BLaER1 treated with 17β-estradiol and CSF1 and Interleukin-3, amounts not matched to agents 10 nM and 100 nM (cell line): ENCODE results near the gene LMCD1.

ENCODE experiments used
- H3K27ac ChIP-seq, 11 experiments: shearing (Covaris generic); formaldehyde crosslinking; 2 replicates each; pipeline ENCODE4 v1.8.1; 2022
- H3K27me3 ChIP-seq, 11 experiments: shearing (Covaris generic); formaldehyde crosslinking; 2 replicates each; pipeline ENCODE4 v1.8.1; 2022
- H3K36me3 ChIP-seq, 11 experiments: shearing (Covaris generic); formaldehyde crosslinking; 2 replicates each; pipeline ENCODE4 v1.8.1; 2022
- H3K4me1 ChIP-seq, 10 experiments: shearing (Covaris generic); formaldehyde crosslinking; 2 replicates each; pipeline ENCODE4 v1.8.1; 2022
- H3K4me2 ChIP-seq, 11 experiments: shearing (Covaris generic); formaldehyde crosslinking; 2 replicates each; pipeline ENCODE4 v1.8.1; 2022
- H3K4me3 ChIP-seq, 10 experiments: shearing (Covaris generic); formaldehyde crosslinking; 2 replicates each; pipeline ENCODE4 v1.8.1; 2022
- H3K9ac ChIP-seq, 11 experiments: shearing (Covaris generic); formaldehyde crosslinking; 2 replicates each; pipeline ENCODE4 v1.8.1; 2022
- H3K9me3 ChIP-seq, 11 experiments: shearing (Covaris generic); formaldehyde crosslinking; replicated peaks in 1 of 11; 2 replicates each; pipeline ENCODE4 v1.8.1; 2022
- H4K20me1 ChIP-seq, 11 experiments: shearing (Covaris generic); formaldehyde crosslinking; 2 replicates each; pipeline ENCODE4 v1.8.1; 2022
- Cebpa-rat ChIP-seq, 11 experiments: shearing (Covaris generic); IDR thresholded peaks; 2 replicates each; pipeline ENCODE4 v1.8.1; 2022

Gene LMCD1

DNA sequence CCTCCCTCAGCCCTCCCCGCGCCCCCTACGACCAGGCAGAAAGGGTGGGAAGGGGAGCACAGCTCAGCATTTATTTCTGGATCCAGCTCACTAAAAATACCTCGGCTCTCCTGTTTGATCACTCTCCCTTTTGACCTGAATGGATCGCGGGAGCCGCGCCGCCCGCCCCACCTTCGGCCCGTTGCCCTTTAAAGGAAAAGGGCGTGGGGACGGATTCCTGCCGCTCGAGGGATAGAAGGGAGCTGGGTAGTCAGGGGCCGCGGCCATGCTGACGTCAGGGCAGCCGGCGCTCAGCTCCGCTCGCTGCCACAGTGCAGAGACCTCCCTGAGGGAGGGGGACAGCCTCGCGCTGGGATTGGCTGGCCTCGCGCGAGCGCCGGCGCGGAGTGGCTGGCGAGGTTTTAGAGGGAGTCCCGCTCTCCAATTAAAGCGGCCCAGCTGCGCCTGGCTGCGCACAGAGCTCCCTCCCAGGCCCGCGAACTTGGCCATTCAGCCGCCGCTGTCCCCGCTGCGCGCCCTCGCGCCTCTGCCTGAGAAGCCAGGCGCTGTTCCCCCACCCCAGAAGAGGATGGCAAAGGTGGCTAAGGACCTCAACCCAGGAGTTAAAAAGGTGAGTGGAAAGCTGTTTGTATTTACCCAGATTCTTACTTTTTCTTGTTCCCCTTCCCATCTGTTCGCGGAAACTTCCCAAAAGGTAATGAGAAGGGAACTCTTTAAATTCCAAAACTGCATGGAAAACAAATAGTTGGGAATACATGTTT is at the start of gene LMCD1:
Gene LMCD1 (plus strand): TSS at position 453 of the 761 bp plus-strand sequence. CDS start 116 bp downstream, at position 569.
- H3K4me3 ChIP-seq, result no peak within 1 kb of the TSS
- no peak for TF ChIP-seq Cebpa-rat (IDR thresholded peaks at IDR 0.05)
- H3K27me3 ChIP-seq, result no peaks in the 10 kb centered on the region
- peaks cover 4 to 43% (median 33%) of the 10 kb centered on the region in 10 experiments; a peak in 16 of 20 replicates for H3K4me1 ChIP-seq
- H3K36me3 ChIP-seq, result no peaks in the 10 kb centered on the region
- H3K27ac ChIP-seq, result no peak within 1 kb of the TSS
- peak within 1 kb of the TSS in 9 of 11 experiments; percentile 39 to 77 (median 53); a peak in 18 of 22 replicates for H3K4me2 ChIP-seq
- H3K9me3 ChIP-seq, result peaks cover 0 to 18% (median 8%) of the 10 kb centered on the region in 11 experiments; a peak in 19 of 22 replicates
- no peak within 1 kb of the TSS for H3K9ac ChIP-seq
- H4K20me1 ChIP-seq, result no peaks in the 10 kb centered on the region

GRCh38 chr3:8452112-8452511 is 49.5 kb upstream of the LMCD1 start:
- TF ChIP-seq Cebpa-rat (IDR thresholded peaks at IDR 0.05), result no peak

DNA sequence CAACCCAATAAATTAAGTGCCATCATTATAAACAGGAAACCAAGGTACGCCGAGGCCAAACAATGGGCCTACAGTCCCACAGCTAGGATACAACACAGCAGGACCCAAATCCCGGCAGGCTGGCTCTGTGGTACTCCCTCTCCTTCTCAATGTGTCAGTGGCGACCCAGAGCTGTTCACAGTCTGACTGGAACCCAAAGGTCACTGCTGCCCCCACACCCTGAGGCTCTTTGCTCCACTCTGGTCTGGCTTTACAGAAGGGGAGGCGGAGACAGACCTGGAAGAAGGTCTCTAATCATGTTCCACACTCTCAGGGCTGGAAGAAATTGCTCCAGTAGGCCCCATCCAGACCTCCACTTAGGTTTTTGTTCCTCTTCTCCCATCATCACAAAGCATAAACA is 48.5 kb upstream of the LMCD1 start:
- TF ChIP-seq Cebpa-rat (IDR thresholded peaks at IDR 0.05), result no peak
- no peak overlapping the region for H3K4me3 ChIP-seq
- H3K9me3 ChIP-seq, result peaks cover 6 to 14% (median 10%) of the 10 kb centered on the region in 11 experiments; a peak in 18 of 22 replicates
- no peaks in the 10 kb centered on the region for H3K4me1 ChIP-seq
- no peaks in the 10 kb centered on the region for H4K20me1 ChIP-seq
- H3K27ac ChIP-seq, result no peak overlapping the region
- no peaks in the 10 kb centered on the region for H3K36me3 ChIP-seq
- no peak overlapping the region for H3K9ac ChIP-seq
- no peak overlapping the region for H3K4me2 ChIP-seq
- no peaks in the 10 kb centered on the region for H3K27me3 ChIP-seq

More at GRCh38 chr3:8452112-8452511, 49.5 kb upstream of the LMCD1 start:
- no peak overlapping the region for H3K4me2 ChIP-seq
- no peaks in the 10 kb centered on the region for H3K36me3 ChIP-seq
- H3K27ac ChIP-seq, result no peak overlapping the region
- no peaks in the 10 kb centered on the region for H3K27me3 ChIP-seq
- no peak overlapping the region for H3K9ac ChIP-seq
- H3K9me3 ChIP-seq, result peaks cover 6 to 14% (median 9%) of the 10 kb centered on the region in 11 experiments; a peak in 18 of 22 replicates
- H4K20me1 ChIP-seq, result no peaks in the 10 kb centered on the region
- no peak overlapping the region for H3K4me3 ChIP-seq
- no peaks in the 10 kb centered on the region for H3K4me1 ChIP-seq

DNA sequence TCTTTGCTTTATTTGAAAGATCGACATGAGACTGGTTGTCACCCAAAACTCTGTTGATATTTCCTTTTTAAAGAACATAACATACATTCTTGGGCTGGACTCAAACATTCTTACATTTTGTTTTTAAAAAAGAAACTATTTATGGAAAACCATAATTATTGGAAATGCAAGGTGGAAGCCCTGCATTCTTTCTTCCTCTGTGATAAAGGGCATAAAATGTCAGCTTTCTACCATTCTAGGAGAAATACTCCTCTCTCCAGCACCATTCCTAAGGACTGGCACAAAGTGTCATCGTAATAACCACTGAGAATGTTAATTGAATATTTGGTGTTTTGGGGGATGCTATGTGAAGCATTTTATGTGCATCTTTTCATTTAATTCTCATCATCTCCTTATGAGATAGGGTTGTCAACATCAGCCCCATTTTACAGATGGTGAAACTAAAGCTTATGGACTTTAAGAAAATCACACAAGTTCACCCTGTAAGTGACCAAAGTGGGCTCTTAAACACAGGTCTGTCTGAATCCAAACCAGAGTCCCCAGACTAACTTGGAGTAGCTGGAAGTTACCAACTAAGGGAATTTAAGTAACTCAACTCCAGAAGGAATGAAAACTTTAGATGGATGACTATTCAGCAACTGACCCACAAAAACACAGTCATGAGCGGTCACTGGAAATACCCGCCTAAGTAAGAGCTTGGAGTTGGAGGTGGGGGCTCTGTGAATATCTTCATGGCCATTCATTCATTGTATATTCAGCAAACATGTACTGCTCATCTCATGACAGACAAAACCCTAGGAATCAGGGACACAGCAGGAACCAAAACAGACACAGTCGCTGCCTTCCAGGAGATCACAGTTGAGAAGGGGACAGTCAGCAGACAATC is 45.9 kb upstream of the LMCD1 start:
- H3K36me3 ChIP-seq, result no peaks in the 10 kb centered on the region
- H3K9me3 ChIP-seq, result peaks cover 0 to 3% (median 0%) of the 10 kb centered on the region in 11 experiments; a peak in 1 of 22 replicates
- H3K4me2 ChIP-seq, result no peak overlapping the region
- TF ChIP-seq Cebpa-rat (IDR thresholded peaks at IDR 0.05), result no peak
- no peak overlapping the region for H3K27ac ChIP-seq
- H3K4me1 ChIP-seq, result no peaks in the 10 kb centered on the region
- no peak overlapping the region for H3K9ac ChIP-seq
- H3K4me3 ChIP-seq, result no peak overlapping the region
- H4K20me1 ChIP-seq, result no peaks in the 10 kb centered on the region
- H3K27me3 ChIP-seq, result no peaks in the 10 kb centered on the region

- Histone ChIP-seq H3K27ac (no peak overlapping the region), H3K4me2 (no peak overlapping the region), H3K36me3 (no peaks in the 10 kb centered on the region), H3K9ac (no peak overlapping the region), H4K20me1 (no peaks in the 10 kb centered on the region), H3K4me3 (no peak overlapping the region), H3K27me3 (no peaks in the 10 kb centered on the region), H3K9me3 (0 out of 22 replicates have a peak, but pooled peaks cover 0 to 3% (median 0%) of the 10 kb centered on the region in 11 experiments), H3K4me1 (no peaks in the 10 kb centered on the region)
- TF ChIP-seq Cebpa-rat (IDR thresholded peaks at IDR 0.05), result no peak
Observed at GRCh38 chr3:8456412-8456811, 45.2 kb upstream of the LMCD1 start.

DNA sequence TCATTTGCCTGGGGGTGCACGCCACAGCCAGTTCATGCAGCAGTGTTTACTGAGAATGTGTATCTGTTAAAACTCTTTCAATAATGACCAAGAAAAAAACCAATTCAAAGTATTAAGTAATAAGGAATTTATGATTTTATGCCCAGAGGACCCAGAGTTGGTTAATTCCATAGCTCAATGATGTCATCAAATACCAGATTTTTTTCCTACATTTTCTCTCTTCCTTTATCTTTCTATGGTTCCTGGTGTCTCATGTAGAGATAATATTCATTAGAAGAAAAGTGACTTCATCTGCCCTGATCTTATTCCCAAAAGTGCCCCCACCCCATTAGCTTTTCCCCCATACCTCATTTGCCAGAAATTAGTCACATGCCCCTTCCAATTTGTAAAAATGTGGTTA is 44.6 kb upstream of the LMCD1 start:
- Histone ChIP-seq H3K9me3 (0 out of 22 replicates have a peak, but pooled peaks cover 0 to 3% (median 0%) of the 10 kb centered on the region in 11 experiments), H3K36me3 (no peaks in the 10 kb centered on the region), H3K4me3 (no peak overlapping the region), H3K27me3 (no peaks in the 10 kb centered on the region), H3K9ac (no peak overlapping the region), H3K4me1 (no peaks in the 10 kb centered on the region), H3K27ac (no peak overlapping the region), H3K4me2 (no peak overlapping the region), H4K20me1 (no peaks in the 10 kb centered on the region)
- TF ChIP-seq Cebpa-rat (IDR thresholded peaks at IDR 0.05), result no peak

DNA sequence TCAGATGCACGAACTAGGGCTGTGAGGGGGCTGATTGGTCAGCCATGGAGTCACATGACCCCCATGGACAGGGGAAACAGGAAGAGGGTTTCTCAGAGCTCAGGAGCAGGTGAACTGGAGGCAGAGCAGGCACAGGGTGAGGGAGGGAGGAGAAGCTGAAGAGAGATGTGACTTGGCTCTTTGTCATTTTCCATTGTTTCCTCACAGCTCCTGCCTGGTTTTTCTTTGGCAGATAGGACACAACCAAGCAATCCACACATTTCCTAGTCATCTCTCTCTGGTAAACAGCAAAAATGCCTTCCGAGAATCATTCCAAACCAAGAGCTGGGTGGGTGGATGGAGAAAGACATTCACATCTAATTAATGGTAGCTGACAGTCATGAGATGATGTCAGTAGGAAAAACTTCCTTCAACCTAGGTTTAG is 43.4 kb upstream of the LMCD1 start:
- H4K20me1 ChIP-seq, result no peaks in the 10 kb centered on the region
- H3K4me2 ChIP-seq, result no peak overlapping the region
- H3K9ac ChIP-seq, result no peak overlapping the region
- H3K4me3 ChIP-seq, result no peak overlapping the region
- TF ChIP-seq Cebpa-rat (IDR thresholded peaks at IDR 0.05), result no peak
- no peaks in the 10 kb centered on the region for H3K27me3 ChIP-seq
- no peaks in the 10 kb centered on the region for H3K4me1 ChIP-seq
- H3K27ac ChIP-seq, result no peak overlapping the region
- 0 out of 22 replicates have a peak, but pooled peaks cover 0 to 3% (median 0%) of the 10 kb centered on the region in 11 experiments for H3K9me3 ChIP-seq
- no peaks in the 10 kb centered on the region for H3K36me3 ChIP-seq

- no peak overlapping the region for H3K27ac ChIP-seq
- no peaks in the 10 kb centered on the region for H3K36me3 ChIP-seq
- no peaks in the 10 kb centered on the region for H3K27me3 ChIP-seq
- H3K9ac ChIP-seq, result no peak overlapping the region
- TF ChIP-seq Cebpa-rat (IDR thresholded peaks at IDR 0.05), result no peak
- H4K20me1 ChIP-seq, result no peaks in the 10 kb centered on the region
- H3K4me1 ChIP-seq, result no peaks in the 10 kb centered on the region
- no peak overlapping the region for H3K4me2 ChIP-seq
- no peak overlapping the region for H3K4me3 ChIP-seq
- H3K9me3 ChIP-seq, result 0 out of 22 replicates have a peak, but pooled peaks cover 0 to 3% (median 0%) of the 10 kb centered on the region in 11 experiments
Observed at GRCh38 chr3:8458711-8459110, 42.9 kb upstream of the LMCD1 start.

GRCh38 chr3:8460050-8460708 is 41.4 kb upstream of the LMCD1 start:
- no peak overlapping the region for H3K4me2 ChIP-seq
- no peaks in the 10 kb centered on the region for H3K36me3 ChIP-seq
- no peaks in the 10 kb centered on the region for H4K20me1 ChIP-seq
- H3K4me1 ChIP-seq, result no peaks in the 10 kb centered on the region
- H3K9ac ChIP-seq, result no peak overlapping the region
- no peak for TF ChIP-seq Cebpa-rat (IDR thresholded peaks at IDR 0.05)
- H3K27me3 ChIP-seq, result no peaks in the 10 kb centered on the region
- H3K9me3 ChIP-seq, result 0 out of 22 replicates have a peak, but pooled peaks cover 0 to 3% (median 0%) of the 10 kb centered on the region in 11 experiments
- H3K27ac ChIP-seq, result no peak overlapping the region
- H3K4me3 ChIP-seq, result no peak overlapping the region
